Caki2 (cell line): Measurements from ENCODE around the gene WRAP53. TPM values are rescaled to one million over a fixed set of nuclear protein-coding genes. Genes with fewer than 3 reads are reported as not detected.

Experiments
- DNase-seq: peaks from one replicate; pipeline ENCODE4 v3.0.0-alpha.2; 2015; ENCODE audit warnings: low read depth
- in situ Hi-C: cut with HindIII; loops from 2 replicates; pipeline ENCODE4 v1.10.0; 2016; ENCODE audit warnings: low sequenced_read_pairs, low pct_unique_long_range_greater_than_20kb, mixed read lengths
- total RNA-seq: library from RNA; depleted of rRNA; stranded (reverse); fragments of >200 nt; shearing (Covaris generic); gene quantifications from 2 replicates; pipeline ENCODE4 v1.2.3, GENCODE V29; 2014; ENCODE audit warnings: low replicate concordance

WRAP53 gene
- total RNA-seq, 1 experiment from 2014 or later = 23.1 TPM

- no peak for DNase-seq
- in situ Hi-C loops = no loop called here
These were observed 13.3 kb upstream of the WRAP53 start for GRCh38 chr17:7674934-7675333.

GRCh38 chr17:7676533-7676932 lies 11.7 kb upstream of the WRAP53 start:
- in situ Hi-C loops = no loop called here
- DNase-seq = no peak

- no peak for DNase-seq
- in situ Hi-C loops = no loop called here
These were observed 10.7 kb upstream of the WRAP53 start for GRCh38 chr17:7677388-7678067.

GRCh38 chr17:7684851-7685532 lies 3.3 kb upstream of the WRAP53 start:
- in situ Hi-C loops = no loop called here

GRCh38 chr17:7685533-7686221 lies 2.6 kb upstream of the WRAP53 start:
- DNase-seq = peak; percentile 91
- in situ Hi-C loops = no loop called here

More at GRCh38 chr17:7684851-7685532, 3.3 kb upstream of the WRAP53 start:
- DNase-seq = no peak

- DNase-seq = peak; percentile 91
- in situ Hi-C loops = no loop called here
These were observed 1.8 kb upstream of the WRAP53 start for GRCh38 chr17:7686222-7687071.

GRCh38 chr17:7687072-7687907 lies 987 bp upstream of the WRAP53 start, which contains the start of gene TP53:
Gene TP53, minus strand, starts transcription at chr17:7687490. Its CDS starts 10,896 bp downstream, at chr17:7676594.
- DNase-seq = peak; percentile 84
- in situ Hi-C loops = no loop called here

GRCh38 chr17:7688808-7689316 lies 585 bp downstream of the WRAP53 start:
- in situ Hi-C loops = no loop called here
- no peak for DNase-seq

- no peak for DNase-seq
- in situ Hi-C loops = no loop called here
These were observed 7.3 kb downstream of the WRAP53 start for GRCh38 chr17:7695586-7695985.

GRCh38 chr17:7697828-7698588 lies 9.7 kb downstream of the WRAP53 start:
- in situ Hi-C loops = no loop called here
- no peak for DNase-seq

GRCh38 chr17:7700510-7700909 lies 12.2 kb downstream of the WRAP53 start:
- in situ Hi-C loops = no loop called here

GRCh38 chr17:7701681-7702080 lies 13.4 kb downstream of the WRAP53 start:
- in situ Hi-C loops = no loop called here
- no peak for DNase-seq

More at GRCh38 chr17:7700510-7700909, 12.2 kb downstream of the WRAP53 start:
- DNase-seq = no peak

GRCh38 chr17:7702776-7703175 lies 14.5 kb downstream of the WRAP53 start:
- DNase-seq = no peak
- in situ Hi-C loops = no loop called here

GRCh38 chr17:7703584-7704479 lies 15.6 kb downstream of the WRAP53 start:
- in situ Hi-C loops = no loop called here
- peak; percentile 67 for DNase-seq

GRCh38 chr17:7704601-7705268 lies 16.5 kb downstream of the WRAP53 start, which contains the start of gene EFNB3:
Gene EFNB3, plus strand, starts transcription at chr17:7705202. Its CDS starts 397 bp downstream, at chr17:7705599.
- in situ Hi-C loops = no loop called here
- no peak for DNase-seq
